HTR-8/SVneo (cell line): ENCODE measurements around the gene GNA14.
"Not testable (repeated sequence)": the region's sequence is repeated elsewhere in the genome, so short reads cannot be mapped to it uniquely, and the experiment has no call there.

Experiments
- DNase-seq: peaks from one replicate; pipeline ENCODE4 v3.0.0; 2011; ENCODE audit warnings: low spot score, mixed read lengths; ENCODE audit not compliant: insufficient read length
- FAIRE-seq: peaks from 2 replicates; lab custom pipeline; 2011; peaks lifted over from hg19 to GRCh38; lab: Jason Lieb, UNC

GNA14 gene

DNA sequence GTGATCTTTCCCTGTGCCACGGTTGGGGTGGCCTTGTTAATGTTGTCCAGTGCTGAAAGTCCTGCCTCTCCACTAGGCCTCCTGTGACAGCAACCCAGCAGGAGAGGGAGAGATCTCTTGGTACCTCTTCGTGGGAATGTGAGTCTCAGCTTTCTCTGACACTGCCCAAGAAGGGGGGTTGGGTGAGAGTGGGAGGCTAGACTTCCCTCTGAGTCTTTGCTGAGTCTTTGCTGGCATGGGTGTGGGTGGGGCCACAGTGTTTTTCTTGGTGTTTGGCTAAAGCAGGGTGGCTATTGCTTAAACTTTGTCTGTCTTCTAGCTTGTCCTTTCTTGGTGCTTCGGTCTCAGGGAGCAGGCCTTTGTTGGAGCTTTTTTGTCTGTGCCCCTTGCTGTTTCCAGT is 145.6 kb downstream of the GNA14 start:
- no peak for DNase-seq
- FAIRE-seq, result no peak

GRCh38 chr9:77498891-77499290 is 149.2 kb downstream of the GNA14 start:
- FAIRE-seq (no peak), DNase-seq (no peak)

DNA sequence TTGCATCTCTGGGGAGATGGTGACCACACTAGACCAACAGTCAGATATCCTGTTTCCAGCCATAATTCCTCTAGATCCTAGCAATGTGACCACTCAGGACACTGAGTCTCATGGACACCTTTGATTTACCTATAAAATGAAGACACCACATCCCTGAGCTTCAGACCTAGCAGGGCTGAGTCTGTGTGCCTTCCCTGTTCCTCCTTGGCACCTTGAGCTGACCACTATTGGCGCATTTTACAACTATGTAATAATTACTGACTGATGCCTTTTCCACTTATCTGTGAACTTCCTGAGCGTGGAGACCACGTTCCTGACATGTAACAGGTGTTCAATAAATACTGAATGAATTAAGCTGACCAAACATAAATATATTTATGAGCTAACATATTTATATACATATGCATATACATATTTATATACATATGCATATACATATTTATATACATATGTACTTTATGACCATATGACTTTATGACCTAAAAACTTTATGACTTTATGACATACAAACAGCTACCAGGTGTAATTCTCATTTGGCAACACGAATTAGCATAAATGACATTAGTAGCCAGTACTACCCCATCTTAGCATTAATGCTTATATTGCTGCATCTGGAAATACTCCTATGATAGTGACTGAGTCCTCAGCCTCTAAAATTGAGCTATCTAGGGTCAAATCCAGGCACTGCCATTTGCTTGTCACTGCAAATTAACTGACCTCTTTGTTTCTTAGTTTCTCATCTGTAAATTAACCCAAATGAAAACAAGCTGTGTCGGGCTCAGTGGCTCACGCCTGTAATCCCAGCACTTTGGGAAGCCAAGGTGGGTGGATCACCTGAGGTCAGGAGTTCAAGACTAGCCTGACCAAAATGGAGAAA is 150.6 kb downstream of the GNA14 start:
- FAIRE-seq (no peak), DNase-seq (no peak)

- DNase-seq, result no peak
- FAIRE-seq, result no peak
Observed at GRCh38 chr9:77495834-77496671, 152.1 kb downstream of the GNA14 start.

DNA sequence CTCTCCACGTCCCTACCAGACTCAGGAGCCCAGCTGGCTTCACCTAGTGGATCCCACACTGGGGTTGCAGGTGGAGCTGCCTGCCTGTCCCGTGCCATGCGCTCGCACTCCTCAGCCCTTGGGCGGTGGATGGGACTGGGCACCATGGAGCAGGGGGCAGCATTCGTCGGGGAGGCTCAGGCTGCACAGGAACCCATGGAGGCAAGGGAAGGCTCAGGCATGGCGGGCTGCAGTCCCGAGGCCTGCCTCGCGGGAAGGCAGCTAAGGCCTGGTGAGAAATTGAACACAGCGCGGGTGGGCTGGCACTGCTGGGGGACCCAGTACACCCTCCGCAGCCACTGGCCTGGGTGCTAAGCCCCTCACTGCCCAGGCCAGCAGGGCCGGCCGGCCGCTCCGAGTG is 157.8 kb downstream of the GNA14 start:
- not testable (repeated sequence) for FAIRE-seq, DNase-seq

DNA sequence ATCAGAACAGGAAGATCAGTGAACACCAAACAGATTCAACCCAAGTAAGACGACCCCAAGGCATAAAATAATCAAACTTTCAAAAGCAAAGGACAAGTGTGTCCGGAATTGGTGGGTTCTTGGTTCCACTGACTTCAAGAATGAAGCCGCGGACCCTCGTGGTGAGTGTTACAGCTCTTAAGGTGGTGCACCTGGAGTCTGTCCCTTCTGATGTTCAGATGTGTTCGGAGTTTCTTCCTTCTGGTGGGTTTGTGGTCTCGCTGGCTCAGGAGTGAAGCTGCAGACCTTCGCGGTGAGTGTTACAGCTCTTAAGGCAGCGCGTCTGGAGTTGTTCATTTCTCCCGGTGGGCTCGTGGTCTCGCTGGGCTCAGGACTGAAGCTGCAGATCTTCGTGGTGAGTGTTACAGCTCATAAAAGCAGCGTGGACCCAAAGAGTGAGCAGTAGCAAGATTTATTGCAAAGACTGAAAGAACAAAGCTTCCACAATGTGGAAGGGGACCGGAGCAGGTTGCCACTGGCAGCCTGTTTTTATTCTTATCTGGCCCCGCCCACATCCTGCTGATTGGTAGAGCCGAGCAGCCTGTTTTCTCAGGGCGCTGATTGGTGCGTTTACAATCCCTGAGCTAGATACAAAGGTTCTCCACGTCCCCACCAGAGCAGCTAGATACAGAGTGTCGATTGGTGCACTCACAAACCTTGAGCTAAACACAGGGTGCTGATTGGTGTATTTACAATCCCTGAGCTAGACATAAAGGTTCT is 158.5 kb downstream of the GNA14 start:
- FAIRE-seq, DNase-seq: not testable (repeated sequence)

- FAIRE-seq (no peak), DNase-seq (no peak)
Observed at GRCh38 chr9:77488439-77489126, 159.5 kb downstream of the GNA14 start.

DNA sequence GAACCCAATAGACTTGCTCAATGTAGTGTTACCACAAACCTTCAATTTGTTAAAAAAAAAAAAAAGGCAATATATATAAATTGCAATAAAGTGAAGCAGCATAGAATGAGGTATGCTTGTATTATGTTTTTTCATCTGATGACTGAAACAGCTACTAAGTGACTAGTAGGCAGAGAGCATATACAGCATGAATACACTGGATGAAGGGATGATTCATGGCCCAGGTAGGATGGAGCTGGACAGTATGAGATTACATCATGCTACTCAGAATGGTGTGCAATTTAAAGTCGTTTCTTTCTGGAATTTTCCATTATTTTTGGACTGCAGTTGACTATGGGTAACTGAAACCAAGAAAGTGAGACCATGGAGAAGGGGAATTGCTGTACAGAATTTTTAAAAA is 161.2 kb downstream of the GNA14 start:
- DNase-seq, result no peak
- no peak for FAIRE-seq

DNA sequence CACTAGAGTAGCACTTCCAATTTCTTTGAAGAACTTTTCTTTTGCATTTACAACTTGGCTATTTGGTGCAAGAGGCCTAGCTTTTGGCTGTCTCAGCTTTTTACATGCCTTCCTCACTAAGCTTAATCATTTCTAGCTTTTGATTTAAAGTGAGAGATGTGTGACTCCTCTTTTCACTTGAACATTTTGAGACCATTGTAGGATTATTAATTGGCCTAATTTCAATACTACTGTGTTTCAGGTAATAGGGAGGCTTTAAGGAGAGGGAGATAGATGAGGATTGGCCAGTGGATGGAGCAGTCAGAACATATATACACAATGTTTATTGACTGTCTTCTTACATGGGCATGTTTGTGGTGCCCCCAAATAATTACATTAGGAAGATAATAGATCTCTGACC is 161.7 kb downstream of the GNA14 start:
- DNase-seq, result no peak
- no peak for FAIRE-seq

DNA sequence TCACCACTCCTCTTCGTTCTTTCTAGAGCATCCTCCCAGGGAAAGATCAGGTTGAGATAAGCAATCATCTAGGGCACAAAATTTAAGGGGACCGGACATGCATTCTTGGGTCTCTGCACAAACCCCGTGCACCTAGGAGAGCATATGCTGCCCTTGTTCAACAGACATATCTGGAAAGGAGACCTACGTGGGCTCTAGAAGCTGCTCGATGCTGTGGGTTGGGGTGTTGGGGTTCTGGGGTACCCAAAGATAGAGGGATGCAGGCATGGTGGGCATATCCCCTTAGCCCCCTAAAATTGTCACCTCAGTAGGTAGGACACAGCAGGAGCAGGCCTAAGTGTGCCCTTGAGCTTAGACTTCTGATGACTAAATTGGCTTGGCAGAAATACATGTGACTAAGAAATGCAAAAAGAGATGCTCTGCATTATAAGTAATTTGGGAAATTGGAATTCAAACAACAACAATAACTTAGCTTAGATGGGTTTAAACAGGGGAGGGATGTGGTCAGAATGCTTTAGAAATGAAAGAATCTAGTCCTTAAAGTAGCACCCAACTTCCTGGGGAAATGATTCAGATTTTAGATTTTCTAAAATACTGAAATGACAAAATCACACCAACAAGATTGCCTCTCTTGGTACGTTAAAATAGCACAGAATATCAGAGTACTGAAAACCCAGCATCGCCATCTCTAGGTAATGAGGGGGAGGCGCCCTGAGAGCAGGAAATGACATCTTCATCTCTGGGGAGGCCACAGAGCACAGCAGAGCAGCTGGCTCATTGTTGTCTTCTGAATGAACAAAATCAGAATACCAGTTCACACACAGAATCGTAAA is 172.3 kb downstream of the GNA14 start:
- FAIRE-seq, result no peak
- DNase-seq, result no peak

- no peak for DNase-seq
- no peak for FAIRE-seq
Observed at GRCh38 chr9:77474936-77475335, 173.2 kb downstream of the GNA14 start.

DNA sequence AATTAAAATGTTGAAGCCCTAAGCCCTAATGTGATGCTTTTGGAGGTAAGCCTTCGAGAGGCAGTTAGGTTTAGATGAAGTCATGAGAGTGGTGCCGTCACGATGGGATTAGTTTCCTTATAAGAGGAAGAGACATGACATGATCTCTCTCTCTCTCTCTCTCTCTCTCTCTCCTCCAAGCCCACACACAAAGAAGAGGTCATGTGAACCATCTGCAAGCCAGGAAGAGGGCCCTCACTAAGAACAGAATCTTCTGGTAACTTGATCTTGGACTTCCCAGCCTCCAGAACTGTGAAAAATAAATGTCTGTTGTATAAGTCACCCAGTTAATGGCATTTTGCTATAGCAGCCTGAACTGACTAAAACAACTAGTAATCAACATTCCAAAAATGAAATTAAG is 175.5 kb downstream of the GNA14 start:
- FAIRE-seq, result no peak

DNA sequence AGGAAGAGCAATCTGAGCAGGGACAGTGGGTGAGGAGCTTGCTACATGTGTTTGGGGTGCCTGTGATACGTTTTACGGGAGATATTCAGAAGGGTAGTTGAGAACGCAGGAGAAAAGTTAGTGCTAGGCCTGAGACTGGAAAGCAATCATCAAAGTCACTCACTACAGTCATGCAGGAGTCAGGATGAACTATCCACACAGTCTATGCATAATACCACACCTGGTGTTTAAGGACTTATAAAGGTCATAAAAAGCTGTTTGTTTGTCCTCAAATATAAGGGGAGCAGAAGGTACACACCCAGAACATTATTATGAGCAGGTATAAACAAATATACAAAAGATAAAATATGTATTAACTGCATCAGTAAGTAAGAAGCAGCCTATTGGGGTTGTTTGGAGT is 176.6 kb downstream of the GNA14 start:
- FAIRE-seq, result no peak
- DNase-seq, result no peak

More for the DNA sequence above, 175.5 kb downstream of the GNA14 start:
- DNase-seq, result no peak

DNA sequence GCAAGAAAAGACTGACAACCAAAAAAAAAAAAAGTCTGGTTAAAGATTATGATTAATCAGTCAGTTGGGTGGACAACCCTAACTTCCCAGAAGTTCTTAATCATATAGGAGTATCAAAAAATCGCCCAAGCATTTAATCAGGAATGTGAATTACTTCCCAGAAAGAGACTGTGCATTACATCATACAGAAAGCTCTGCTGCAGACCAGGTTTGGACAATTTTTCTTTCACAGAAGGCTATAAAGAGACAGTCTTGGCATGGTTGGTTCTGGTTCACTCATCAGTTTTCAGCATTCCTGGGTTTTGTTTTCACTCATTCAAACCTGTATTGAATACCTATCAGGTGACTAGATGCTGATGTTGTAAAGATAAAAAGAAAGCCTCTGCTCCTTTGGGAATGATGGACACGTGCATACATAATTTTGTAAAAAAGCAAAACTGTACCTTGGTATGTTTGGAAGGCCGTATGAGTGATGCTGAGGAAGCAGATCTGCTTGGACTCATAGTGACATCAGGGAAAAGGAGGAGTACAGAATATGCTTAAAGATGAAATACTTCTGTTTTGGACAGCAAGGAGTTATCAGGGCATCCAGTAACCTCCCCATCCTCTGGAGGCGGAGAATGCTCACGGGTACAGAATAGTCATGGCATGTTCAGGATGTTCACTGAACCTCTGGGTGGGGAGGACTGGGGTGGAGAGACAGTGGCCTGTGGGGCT is 178.4 kb downstream of the GNA14 start:
- no peak for FAIRE-seq
- DNase-seq, result no peak

- no peak for FAIRE-seq
- DNase-seq, result no peak
Observed at GRCh38 chr9:77464661-77465060, 183.5 kb downstream of the GNA14 start.

DNA sequence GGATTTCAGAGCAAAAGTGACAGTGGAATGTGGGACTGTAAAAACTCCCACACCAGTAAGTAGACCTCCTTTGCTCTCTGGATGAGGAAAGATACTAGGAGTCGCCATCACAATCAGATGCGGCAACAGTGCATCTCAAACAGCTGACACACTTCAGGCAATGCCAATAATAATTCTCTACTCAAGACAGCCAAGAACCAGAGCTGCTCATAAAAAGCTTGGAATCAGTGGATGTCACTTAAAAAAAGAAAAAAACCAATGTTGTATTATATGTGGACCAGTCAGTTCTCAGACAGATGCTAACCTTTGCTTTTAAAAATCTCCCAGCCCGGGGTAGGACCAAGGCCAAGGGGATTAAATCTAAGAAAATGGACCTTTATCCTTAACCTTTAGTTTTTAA is 185.0 kb downstream of the GNA14 start:
- DNase-seq, result no peak
- FAIRE-seq, result no peak

DNA sequence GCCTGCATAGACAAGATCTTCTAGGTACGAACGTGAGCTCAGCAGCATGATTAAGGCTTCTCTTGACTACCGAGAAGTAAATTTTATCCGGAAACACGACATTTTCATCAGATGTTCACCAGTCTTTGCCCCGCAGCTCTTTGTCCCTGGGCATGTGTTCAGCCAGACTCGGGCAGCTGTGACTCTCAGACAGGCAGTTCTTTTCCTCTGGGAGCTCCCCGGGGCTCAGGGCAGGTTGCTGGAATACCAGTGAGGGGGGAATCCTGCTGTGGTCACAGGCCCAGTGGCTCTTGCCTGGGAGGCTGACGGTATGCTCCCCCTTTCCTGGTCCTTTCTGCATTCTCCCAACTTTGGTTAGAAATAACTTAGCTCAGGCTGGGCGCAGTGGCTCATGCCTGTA is 186.1 kb downstream of the GNA14 start:
- no peak for FAIRE-seq
- no peak for DNase-seq

- FAIRE-seq (no peak), DNase-seq (no peak)
Observed at GRCh38 chr9:77460938-77461337, 187.2 kb downstream of the GNA14 start.
